ENCODE data around the gene PCDHA1.
"Not testable (repeated sequence)": the region's sequence is repeated elsewhere in the genome, so short reads cannot be mapped to it uniquely, and the experiment has no call there.

PCDHA1 gene

DNA sequence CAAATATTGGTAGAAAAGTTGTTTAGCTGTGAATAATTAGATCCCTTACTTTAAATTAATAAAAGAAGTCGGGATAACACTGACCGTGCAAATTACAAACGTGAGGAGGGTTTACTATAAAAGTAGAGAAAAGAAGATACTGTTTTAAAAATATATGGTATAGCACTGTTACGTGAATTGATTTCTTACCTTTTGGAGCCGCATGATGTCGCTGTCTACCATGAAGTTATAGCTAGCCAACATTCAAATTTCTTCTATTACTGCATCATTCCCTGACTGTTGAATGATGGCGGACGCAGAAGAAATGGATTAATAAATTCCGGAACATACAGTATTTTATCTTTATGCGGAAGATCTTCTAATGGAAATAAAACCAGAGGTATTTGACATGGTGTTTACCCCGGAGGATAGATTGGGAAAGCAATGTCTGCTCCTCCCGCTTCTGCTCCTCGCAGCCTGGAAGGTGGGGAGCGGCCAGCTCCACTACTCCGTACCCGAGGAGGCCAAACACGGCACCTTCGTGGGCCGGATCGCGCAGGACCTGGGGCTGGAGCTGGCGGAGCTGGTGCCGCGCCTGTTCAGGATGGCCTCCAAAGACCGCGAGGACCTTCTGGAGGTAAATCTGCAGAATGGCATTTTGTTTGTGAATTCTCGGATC lies 41.9 kb downstream of the PCDHA1 start, which contains the start of gene PCDHA6:
Gene PCDHA6 (plus strand): TSS at position 257 of the 658 bp plus-strand sequence. CDS start 132 bp downstream, at position 389.
- Histone ChIP-seq H2AFZ (ENCODE audit: low read depth, low read length) (no peak within 1 kb of the TSS), H3K79me2 (ENCODE audit: low read length) (no peaks in the 10 kb centered on the region), H3K36me3 (replicated peaks; ENCODE audit: low read depth, low read length) (no peaks in the 10 kb centered on the region), H4K20me1 (ENCODE audit: insufficient read depth, low read length) (no peaks in the 10 kb centered on the region), H3K27ac (ENCODE audit: low read length) (no peak within 1 kb of the TSS), H3K4me2 (ENCODE audit: low read length) (no peak within 1 kb of the TSS), H3K4me3 (ENCODE audit: low read length) (no peak within 1 kb of the TSS), H3K27me3 (ENCODE audit: low read depth, low read length) (no peaks in the 10 kb centered on the region), H3K9me3 (ENCODE audit: insufficient read depth, low read length) (no peaks in the 10 kb centered on the region), H3K4me1 (ENCODE audit: low read length) (no peaks in the 10 kb centered on the region), H3K9ac (ENCODE audit: low read length) (no peak within 1 kb of the TSS)
- TF ChIP-seq, protein P1, sequence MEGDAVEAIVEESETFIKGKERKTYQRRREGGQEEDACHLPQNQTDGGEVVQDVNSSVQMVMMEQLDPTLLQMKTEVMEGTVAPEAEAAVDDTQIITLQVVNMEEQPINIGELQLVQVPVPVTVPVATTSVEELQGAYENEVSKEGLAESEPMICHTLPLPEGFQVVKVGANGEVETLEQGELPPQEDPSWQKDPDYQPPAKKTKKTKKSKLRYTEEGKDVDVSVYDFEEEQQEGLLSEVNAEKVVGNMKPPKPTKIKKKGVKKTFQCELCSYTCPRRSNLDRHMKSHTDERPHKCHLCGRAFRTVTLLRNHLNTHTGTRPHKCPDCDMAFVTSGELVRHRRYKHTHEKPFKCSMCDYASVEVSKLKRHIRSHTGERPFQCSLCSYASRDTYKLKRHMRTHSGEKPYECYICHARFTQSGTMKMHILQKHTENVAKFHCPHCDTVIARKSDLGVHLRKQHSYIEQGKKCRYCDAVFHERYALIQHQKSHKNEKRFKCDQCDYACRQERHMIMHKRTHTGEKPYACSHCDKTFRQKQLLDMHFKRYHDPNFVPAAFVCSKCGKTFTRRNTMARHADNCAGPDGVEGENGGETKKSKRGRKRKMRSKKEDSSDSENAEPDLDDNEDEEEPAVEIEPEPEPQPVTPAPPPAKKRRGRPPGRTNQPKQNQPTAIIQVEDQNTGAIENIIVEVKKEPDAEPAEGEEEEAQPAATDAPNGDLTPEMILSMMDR (IDR thresholded peaks at IDR 0.05; ENCODE audit: low read depth, low read length), result no peak

DNA sequence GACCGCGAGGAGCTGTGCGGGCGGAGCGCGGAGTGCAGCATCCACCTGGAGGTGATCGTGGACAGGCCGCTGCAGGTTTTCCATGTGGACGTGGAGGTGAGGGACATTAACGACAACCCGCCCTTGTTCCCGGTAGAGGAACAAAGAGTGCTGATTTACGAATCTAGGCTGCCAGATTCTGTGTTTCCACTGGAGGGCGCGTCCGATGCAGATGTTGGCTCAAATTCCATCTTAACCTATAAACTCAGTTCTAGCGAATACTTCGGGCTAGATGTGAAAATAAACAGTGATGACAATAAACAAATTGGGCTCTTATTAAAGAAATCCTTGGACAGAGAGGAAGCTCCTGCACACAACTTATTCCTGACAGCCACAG lies 42.4 kb downstream of the PCDHA1 start:
- no peak overlapping the region for H2AFZ ChIP-seq (ENCODE audit: low read depth, low read length)
- H3K4me2 ChIP-seq (ENCODE audit: low read length), result no peak overlapping the region
- TF ChIP-seq, protein P1 (IDR thresholded peaks at IDR 0.05; ENCODE audit: low read depth, low read length), result no peak
- no peak for TF ChIP-seq EZH2phosphoT487 (IDR thresholded peaks at IDR 0.05; ENCODE audit: low read depth)
- H3K79me2 ChIP-seq (ENCODE audit: low read length), result no peaks in the 10 kb centered on the region
- H3K27ac ChIP-seq (ENCODE audit: low read length), result no peak overlapping the region
- no peaks in the 10 kb centered on the region for H4K20me1 ChIP-seq (ENCODE audit: insufficient read depth, low read length)
- H3K9me3 ChIP-seq (ENCODE audit: insufficient read depth, low read length), result no peaks in the 10 kb centered on the region
- H3K36me3 ChIP-seq (replicated peaks; ENCODE audit: low read depth, low read length), result no peaks in the 10 kb centered on the region
- no peaks in the 10 kb centered on the region for H3K27me3 ChIP-seq (ENCODE audit: low read depth, low read length)
- no peak overlapping the region for H3K4me3 ChIP-seq (ENCODE audit: low read length)
- H3K9ac ChIP-seq (ENCODE audit: low read length), result no peak overlapping the region
- H3K4me1 ChIP-seq (ENCODE audit: low read length), result no peaks in the 10 kb centered on the region

DNA sequence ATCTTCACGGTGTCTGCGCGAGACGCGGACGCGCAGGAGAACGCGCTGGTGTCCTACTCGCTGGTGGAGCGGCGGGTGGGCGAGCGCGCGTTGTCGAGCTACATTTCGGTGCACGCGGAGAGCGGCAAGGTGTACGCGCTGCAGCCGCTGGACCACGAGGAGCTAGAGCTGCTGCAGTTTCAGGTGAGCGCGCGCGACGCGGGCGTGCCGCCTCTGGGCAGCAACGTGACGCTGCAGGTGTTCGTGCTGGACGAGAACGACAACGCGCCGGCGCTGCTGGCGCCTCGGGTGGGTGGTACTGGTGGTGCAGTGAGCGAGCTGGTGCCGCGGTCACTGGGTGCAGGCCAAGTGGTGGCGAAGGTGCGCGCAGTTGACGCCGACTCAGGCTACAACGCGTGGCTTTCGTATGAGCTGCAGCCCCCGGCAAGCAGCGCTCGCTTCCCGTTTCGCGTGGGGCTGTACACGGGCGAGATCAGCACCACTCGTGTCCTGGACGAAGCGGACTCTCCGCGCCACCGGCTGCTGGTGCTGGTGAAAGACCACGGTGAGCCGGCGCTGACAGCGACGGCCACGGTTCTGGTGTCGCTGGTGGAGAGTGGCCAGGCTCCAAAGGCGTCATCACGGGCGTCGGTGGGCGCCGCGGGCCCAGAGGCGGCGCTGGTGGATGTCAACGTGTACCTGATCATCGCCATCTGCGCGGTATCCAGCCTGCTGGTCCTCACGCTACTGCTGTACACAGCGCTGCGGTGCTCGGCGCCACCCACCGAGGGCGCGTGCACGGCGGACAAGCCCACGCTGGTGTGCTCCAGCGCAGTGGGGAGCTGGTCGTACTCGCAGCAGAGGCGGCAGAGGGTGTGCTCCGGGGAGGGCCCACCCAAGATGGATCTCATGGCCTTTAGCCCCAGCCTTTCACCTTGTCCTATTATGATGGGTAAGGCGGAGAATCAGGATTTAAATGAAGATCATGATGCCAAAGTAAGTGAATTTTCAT lies 43.9 kb downstream of the PCDHA1 start:
- not testable (repeated sequence) for H3K27ac ChIP-seq (ENCODE audit: low read length)

DNA sequence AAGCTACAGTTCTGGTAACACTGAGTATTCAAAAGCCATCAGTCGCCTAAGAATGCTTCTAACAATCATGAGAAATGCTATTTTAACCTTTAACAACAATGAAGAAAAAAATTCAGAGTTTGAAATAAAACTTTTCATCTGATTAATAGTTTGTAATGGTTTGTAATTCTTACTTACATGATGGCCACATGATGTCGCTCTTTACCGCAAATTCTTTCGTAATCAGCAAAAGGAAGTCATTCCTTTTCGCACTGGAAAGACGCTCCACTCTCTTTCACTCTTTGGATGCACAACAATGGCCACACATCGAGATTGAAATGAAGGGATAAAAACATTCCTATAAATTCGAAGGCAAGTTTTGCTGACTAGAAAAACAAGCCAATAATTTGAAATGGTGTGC lies 48.1 kb downstream of the PCDHA1 start, which contains the start of gene PCDHA7:
Gene PCDHA7 (plus strand): TSS at position 277 of the 400 bp plus-strand sequence. CDS start 115 bp downstream, at position 392.
- H2AFZ ChIP-seq (ENCODE audit: low read depth, low read length), result no peak within 1 kb of the TSS
- H3K4me1 ChIP-seq (ENCODE audit: low read length), result no peaks in the 10 kb centered on the region
- H3K9ac ChIP-seq (ENCODE audit: low read length), result no peak within 1 kb of the TSS

More for the DNA sequence above, 43.9 kb downstream of the PCDHA1 start:
- not testable (repeated sequence) for H3K27me3 ChIP-seq (ENCODE audit: low read depth, low read length); H3K9ac ChIP-seq (ENCODE audit: low read length); H3K4me3 ChIP-seq (ENCODE audit: low read length); H3K4me2 ChIP-seq (ENCODE audit: low read length); H3K4me1 ChIP-seq (ENCODE audit: low read length); H2AFZ ChIP-seq (ENCODE audit: low read depth, low read length); H3K36me3 ChIP-seq (replicated peaks; ENCODE audit: low read depth, low read length); H4K20me1 ChIP-seq (ENCODE audit: insufficient read depth, low read length); H3K9me3 ChIP-seq (ENCODE audit: insufficient read depth, low read length); H3K79me2 ChIP-seq (ENCODE audit: low read length)

DNA sequence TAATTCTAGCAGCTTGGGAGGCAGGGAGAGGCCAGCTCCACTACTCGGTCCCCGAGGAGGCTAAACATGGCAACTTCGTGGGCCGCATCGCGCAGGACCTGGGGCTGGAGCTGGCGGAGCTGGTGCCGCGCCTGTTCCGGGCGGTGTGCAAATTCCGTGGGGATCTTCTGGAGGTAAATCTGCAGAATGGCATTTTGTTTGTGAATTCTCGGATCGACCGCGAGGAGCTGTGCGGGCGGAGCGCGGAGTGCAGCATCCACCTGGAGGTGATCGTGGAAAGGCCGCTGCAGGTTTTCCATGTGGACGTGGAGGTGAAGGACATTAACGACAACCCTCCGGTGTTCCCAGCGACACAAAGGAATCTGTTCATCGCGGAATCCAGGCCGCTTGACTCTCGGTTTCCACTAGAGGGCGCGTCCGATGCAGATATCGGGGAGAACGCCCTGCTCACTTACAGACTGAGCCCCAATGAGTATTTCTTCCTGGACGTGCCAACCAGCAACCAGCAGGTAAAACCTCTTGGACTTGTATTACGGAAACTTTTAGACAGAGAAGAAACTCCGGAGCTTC lies 48.6 kb downstream of the PCDHA1 start:
- not testable (repeated sequence) for H3K9me3 ChIP-seq (ENCODE audit: insufficient read depth, low read length); H3K27ac ChIP-seq (ENCODE audit: low read length); H3K4me1 ChIP-seq (ENCODE audit: low read length); H2AFZ ChIP-seq (ENCODE audit: low read depth, low read length); H3K27me3 ChIP-seq (ENCODE audit: low read depth, low read length); H3K4me2 ChIP-seq (ENCODE audit: low read length); H4K20me1 ChIP-seq (ENCODE audit: insufficient read depth, low read length); H3K79me2 ChIP-seq (ENCODE audit: low read length); H3K4me3 ChIP-seq (ENCODE audit: low read length); H3K36me3 ChIP-seq (replicated peaks; ENCODE audit: low read depth, low read length); H3K9ac ChIP-seq (ENCODE audit: low read length)

More for the DNA sequence above, 48.1 kb downstream of the PCDHA1 start, which contains the start of gene PCDHA7:
- TF ChIP-seq EZH2phosphoT487 (IDR thresholded peaks at IDR 0.05; ENCODE audit: low read depth), result no peak
- TF ChIP-seq, protein P1 (IDR thresholded peaks at IDR 0.05; ENCODE audit: low read depth, low read length), result 0 out of 2 replicates have a peak, but pooled peaks have one; percentile 9
- Histone ChIP-seq H3K27me3 (ENCODE audit: low read depth, low read length) (no peaks in the 10 kb centered on the region), H4K20me1 (ENCODE audit: insufficient read depth, low read length) (no peaks in the 10 kb centered on the region), H3K4me3 (ENCODE audit: low read length) (no peak within 1 kb of the TSS), H3K9me3 (ENCODE audit: insufficient read depth, low read length) (no peaks in the 10 kb centered on the region), H3K4me2 (ENCODE audit: low read length) (no peak within 1 kb of the TSS), H3K79me2 (ENCODE audit: low read length) (no peaks in the 10 kb centered on the region), H3K36me3 (replicated peaks; ENCODE audit: low read depth, low read length) (no peaks in the 10 kb centered on the region), H3K27ac (ENCODE audit: low read length) (no peak within 1 kb of the TSS)

Data from OCI-LY3 (cell line).